NOMO-1 treated with dmso at 0.1 percent for 144 hours (cell line): Measurements from ENCODE around the gene TRAPPC2B.
A peak's percentile ranks its signal among the peaks of the same experiment; 100 is the strongest.

ENCODE experiments used
- DNase-seq: peaks from one replicate; lab custom pipeline; 2025; ENCODE audit not compliant: unreplicated experiment; lab: John Stamatoyannopoulos, UW

The TRAPPC2B gene

DNA sequence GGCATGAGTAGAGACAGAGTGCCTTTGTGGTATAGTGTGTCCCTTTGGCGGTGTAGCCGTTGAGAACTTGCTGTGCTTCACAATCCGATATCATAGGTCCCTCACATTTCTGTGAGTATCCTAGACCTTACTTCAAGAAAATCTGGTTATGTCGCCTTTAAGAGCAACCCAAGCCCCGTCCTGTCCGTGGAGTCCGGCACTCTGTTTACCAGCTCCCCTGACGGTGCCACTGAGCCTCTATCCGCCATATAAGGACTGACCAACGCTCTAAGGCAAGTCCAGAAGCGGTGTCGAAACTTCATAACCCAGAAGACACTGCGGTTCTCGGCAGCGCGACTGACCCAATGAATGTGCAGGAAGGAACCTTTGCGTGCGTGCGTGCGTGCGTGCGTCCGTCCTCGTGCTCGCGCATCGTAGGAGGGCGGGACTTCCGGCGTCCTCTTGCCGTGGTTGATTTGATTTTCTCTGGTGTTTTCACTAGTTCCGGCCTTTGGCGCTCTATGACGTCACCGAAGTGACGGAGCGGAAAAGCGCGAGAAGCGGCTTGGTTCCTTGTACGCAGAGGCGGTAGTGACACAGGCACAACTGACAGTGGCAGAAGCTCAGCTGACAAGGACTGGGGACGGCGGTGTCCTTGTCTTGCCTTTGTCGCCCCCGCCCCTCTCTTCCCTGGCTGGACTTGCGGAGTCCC lies at the start of gene TRAPPC2B, which contains the start of gene ZNF547:
Gene TRAPPC2B (plus strand): TSS at position 555 of the 691 bp plus-strand sequence. CDS start 1,283 bp downstream, outside the sequence.
Gene ZNF547 (plus strand): TSS at position 555 of the 691 bp plus-strand sequence. CDS start 5,005 bp downstream, outside the sequence.
- peak; percentile 94 for DNase-seq

DNA sequence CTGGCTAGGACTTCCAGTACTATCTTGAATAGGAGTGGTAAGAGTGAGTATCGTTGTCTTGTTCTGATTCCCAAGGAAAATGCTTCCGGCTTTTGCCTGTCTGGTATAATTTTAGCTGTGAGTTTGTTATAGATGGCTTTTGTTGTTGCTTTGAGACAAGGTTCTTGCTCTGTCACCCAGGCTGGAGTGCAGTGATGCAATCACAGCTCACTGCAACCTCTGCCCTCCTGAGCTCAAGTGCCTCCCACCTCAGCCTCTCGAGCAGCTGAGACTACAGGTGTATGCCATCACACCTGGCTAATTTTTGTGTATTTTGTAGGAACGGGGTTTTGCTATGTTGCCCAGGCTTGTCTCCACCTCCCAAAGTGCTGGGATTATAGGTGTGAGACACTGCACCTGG lies 49.2 kb upstream of the TRAPPC2B start:
- DNase-seq, result no peak

- no peak for DNase-seq
Measured at GRCh38 chr19:57317503-57317902, 45.8 kb upstream of the TRAPPC2B start.

- DNase-seq, result no peak
Measured at GRCh38 chr19:57319869-57320179, 43.5 kb upstream of the TRAPPC2B start.

DNA sequence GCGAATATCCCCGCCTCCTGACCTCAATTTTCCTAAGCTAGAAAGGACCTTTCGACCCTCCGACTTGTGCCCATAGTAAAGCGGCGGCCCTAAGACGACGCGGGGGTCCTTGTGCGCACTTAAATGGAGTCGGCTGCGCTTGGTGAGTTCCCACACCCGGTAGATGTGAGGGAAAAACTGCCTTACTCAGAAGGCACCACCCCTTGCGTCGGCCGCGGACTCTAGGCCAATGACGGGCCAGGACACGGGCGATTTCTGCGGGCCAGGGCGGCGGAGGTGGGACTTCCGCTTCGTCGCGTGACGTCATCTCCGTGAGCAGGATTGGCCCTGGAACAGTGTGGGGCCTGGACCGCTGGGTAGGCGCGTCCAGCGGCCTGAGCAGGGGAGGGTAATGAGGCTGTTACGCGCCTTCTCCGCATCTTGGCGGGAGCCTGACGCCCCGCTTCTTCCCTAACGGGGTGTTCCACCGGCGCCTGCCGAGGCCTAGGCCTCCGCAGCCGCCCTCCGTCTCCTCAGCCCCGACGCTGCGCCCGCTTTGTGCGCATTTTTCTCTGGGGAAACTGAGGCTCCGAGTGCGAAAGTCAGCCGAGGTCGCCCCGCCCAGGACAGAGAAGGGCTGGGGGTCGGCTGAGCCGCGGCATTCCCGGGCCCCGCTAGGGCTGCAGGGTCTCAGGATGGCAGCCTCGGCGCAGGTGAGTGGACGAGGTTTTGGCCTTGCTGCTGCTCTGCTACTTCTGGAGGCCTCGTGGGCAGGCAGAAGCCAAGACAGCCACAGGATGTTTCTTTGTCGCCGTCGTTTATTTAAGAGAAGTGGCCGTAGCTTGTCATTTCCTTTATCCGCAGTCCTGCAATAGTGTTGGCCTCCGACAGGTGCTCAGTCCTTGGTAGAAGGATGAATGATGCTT lies 42.9 kb upstream of the TRAPPC2B start, which contains the start of gene ZNF543:
Gene ZNF543 (plus strand): TSS at position 293 of the 905 bp plus-strand sequence. CDS start 382 bp downstream, at position 675.
- DNase-seq, result peak; percentile 89

DNA sequence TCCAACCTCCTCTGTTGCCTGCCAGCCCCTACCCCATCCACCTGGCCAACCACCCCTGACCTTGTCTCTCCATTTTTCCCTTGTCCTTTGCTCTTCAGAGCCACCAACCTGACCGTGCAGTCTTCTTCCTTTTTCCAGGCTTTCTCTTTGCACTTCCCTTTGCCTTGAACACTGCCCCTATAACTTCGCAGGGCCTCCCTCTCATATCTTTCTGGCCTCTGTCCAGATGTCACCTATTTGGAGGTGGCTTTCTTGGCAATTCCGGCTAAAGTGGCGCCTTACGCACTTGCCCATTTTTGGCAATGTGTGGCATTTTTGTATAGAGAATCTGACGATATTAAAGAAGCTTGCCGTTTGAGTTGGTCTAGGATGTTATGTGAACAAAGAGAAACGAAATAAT lies 42.2 kb upstream of the TRAPPC2B start:
- DNase-seq, result no peak

GRCh38 chr19:57321751-57322150 lies 41.6 kb upstream of the TRAPPC2B start:
- no peak for DNase-seq

GRCh38 chr19:57324992-57325391 lies 38.4 kb upstream of the TRAPPC2B start:
- no peak for DNase-seq

GRCh38 chr19:57327993-57328392 lies 35.4 kb upstream of the TRAPPC2B start:
- no peak for DNase-seq

- DNase-seq, result no peak
Measured at GRCh38 chr19:57334191-57334590, 29.2 kb upstream of the TRAPPC2B start.

DNA sequence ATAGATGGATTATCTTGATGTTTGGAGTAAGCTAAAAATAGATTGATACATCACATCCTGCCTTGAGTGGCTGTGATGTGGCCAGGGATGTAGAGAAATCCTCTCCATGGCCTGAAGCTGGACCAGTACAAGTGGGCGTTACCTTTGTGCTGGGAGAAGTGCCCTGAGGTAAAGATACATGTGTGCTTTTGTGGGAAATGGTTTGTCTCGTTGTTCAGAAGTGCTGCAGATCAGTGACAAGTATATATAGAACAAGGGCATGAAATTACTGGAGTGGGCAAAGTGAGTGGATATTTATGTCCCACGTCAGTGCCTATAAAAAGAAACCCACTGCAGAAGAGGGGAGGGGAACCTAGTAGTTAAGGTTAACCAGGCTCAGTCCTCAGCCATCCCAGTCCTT lies 24.5 kb upstream of the TRAPPC2B start:
- no peak for DNase-seq

GRCh38 chr19:57342582-57342981 lies 20.8 kb upstream of the TRAPPC2B start:
- no peak for DNase-seq

- no peak for DNase-seq
Measured at GRCh38 chr19:57348136-57348535, 15.2 kb upstream of the TRAPPC2B start.

DNA sequence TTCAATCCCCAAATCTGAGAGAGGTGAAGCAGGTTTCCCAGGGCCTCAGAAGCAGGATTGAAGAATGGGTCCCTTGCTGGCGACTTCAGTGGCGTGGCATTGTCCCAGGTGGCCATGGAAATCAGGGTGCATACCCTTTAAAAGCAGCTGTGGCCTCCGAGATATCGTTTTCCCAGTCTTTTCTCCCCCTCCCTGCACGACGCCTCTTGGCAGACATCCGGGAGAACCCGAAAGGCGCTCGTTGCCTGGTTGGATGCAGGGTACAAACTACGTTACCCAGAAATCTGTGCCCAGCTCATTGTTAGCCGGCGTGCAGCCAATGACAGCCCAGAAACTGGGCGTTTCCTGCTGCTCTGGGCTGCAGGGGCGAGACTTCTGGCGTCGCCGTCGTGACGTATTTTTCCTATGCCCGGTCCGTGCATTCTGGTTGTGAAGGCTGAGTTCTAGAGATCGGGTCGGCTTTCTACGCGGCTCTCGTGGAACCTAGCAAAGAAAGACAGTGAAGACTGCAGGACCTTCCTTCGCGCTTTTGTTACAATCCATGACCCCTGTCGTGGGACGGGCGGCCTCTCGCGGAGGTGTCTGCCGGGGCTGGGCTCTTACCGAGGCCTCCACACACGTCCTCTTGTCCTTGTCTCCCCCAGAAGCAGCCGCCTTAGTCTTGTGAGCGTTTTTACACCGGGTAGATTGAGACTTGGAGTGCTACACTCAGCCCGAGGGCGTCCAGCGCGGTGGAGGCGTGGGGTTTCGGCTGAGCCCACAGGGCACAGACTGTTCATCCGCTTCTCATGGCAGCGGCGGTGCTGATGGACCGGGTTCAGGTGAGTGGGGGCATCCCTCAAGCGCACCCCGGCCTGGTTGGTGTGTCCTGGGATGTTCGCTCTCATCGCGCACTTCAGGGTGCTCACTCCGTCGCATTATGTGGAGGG lies 12.2 kb upstream of the TRAPPC2B start, which contains the start of gene ZNF304:
Gene ZNF304 (plus strand): TSS at position 395 of the 929 bp plus-strand sequence. CDS start 394 bp downstream, at position 789.
- DNase-seq, result peak; percentile 88

DNA sequence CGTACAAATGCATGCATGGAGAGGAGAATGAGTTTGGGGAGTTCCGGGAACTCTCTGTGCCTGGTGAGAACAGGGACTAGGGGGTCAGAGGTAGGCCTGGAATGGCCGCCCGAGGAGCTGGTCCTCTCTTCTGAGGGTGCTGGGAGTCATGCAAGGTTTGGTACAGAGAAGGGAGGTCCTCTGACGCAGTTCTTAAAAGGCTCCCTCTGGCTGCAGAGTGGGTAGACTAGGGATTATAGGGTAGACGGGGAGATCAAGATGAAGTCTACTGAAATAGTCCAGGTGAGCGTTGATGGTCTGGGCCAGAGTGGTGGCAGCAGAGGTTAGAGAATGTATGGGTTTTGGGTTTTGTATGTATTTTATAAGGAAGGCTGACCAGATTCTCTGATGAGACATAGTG lies 11.5 kb upstream of the TRAPPC2B start:
- DNase-seq, result no peak

GRCh38 chr19:57355916-57356315 lies 7.4 kb upstream of the TRAPPC2B start:
- DNase-seq, result no peak

- DNase-seq, result no peak
Measured at GRCh38 chr19:57357406-57357805, 5.9 kb upstream of the TRAPPC2B start.

- DNase-seq, result no peak
Measured at GRCh38 chr19:57359300-57359699, 4.1 kb upstream of the TRAPPC2B start.

GRCh38 chr19:57362419-57362818 lies 932 bp upstream of the TRAPPC2B start:
- no peak for DNase-seq

- no peak for DNase-seq
Measured at GRCh38 chr19:57363688-57364181, 384 bp downstream of the TRAPPC2B start.

DNA sequence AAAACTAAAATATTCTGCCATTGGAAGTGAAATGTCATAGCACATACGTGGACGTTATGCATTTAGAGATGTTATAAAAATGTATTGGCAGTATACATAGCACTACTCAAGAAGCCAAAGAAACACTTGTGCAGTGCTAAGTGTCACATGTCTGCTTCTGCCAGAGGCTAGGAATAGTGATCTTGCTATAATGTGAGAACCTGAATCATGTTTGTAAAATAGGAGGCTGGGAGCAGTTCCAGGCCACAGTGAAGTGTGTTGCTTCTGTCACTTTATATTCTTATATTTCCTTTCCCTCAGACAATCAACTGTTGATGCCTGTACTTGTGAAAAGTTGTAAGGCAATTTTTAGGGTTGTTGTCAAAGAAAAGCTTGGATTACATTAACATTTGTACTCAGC lies 3.4 kb downstream of the TRAPPC2B start:
- no peak for DNase-seq
